GM12874 (cell line): Measurements from ENCODE around the gene PBOV1.

ENCODE experiments used
- TF ChIP-seq, protein P1 (sequence below): IDR thresholded peaks from 2 replicates; pipeline ENCODE4 v1.5.1; 2011; ENCODE audit warnings: low read depth, mild to moderate bottlenecking, control low read depth, low read length, moderate library complexity; ENCODE audit not compliant: insufficient read depth

Gene PBOV1

GRCh38 chr6:138194287-138194686, 24.0 kb downstream of the PBOV1 start:
- TF ChIP-seq, protein P1, sequence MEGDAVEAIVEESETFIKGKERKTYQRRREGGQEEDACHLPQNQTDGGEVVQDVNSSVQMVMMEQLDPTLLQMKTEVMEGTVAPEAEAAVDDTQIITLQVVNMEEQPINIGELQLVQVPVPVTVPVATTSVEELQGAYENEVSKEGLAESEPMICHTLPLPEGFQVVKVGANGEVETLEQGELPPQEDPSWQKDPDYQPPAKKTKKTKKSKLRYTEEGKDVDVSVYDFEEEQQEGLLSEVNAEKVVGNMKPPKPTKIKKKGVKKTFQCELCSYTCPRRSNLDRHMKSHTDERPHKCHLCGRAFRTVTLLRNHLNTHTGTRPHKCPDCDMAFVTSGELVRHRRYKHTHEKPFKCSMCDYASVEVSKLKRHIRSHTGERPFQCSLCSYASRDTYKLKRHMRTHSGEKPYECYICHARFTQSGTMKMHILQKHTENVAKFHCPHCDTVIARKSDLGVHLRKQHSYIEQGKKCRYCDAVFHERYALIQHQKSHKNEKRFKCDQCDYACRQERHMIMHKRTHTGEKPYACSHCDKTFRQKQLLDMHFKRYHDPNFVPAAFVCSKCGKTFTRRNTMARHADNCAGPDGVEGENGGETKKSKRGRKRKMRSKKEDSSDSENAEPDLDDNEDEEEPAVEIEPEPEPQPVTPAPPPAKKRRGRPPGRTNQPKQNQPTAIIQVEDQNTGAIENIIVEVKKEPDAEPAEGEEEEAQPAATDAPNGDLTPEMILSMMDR: no peak

- TF ChIP-seq, protein P1: no peak
These were observed 29.9 kb downstream of the PBOV1 start for GRCh38 chr6:138188278-138188941.

DNA sequence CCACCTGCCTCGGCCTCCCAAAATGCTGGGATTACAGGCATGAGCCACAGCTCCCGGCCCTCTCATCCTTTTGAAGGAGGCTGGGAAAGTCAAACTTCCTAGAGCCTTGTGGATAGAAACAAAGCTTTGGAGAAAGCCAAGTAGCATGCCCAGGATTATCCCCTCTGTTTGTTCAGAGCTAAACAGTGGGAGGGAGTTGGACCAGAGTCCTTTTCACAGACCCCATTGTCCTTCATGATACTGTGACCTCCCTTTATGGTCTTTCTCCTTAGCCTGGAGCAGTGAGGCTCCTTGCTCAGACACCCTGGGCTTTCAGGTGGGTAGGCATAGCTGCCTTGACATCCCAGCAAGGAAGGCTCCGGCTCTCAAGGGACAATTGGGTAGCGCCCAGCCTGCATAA, 31.1 kb downstream of the PBOV1 start:
- TF ChIP-seq, protein P1: no peak

GRCh38 chr6:138184230-138184629, 34.1 kb downstream of the PBOV1 start:
- TF ChIP-seq, protein P1: no peak

GRCh38 chr6:138183790-138184134, 34.5 kb downstream of the PBOV1 start:
- TF ChIP-seq, protein P1: no peak

DNA sequence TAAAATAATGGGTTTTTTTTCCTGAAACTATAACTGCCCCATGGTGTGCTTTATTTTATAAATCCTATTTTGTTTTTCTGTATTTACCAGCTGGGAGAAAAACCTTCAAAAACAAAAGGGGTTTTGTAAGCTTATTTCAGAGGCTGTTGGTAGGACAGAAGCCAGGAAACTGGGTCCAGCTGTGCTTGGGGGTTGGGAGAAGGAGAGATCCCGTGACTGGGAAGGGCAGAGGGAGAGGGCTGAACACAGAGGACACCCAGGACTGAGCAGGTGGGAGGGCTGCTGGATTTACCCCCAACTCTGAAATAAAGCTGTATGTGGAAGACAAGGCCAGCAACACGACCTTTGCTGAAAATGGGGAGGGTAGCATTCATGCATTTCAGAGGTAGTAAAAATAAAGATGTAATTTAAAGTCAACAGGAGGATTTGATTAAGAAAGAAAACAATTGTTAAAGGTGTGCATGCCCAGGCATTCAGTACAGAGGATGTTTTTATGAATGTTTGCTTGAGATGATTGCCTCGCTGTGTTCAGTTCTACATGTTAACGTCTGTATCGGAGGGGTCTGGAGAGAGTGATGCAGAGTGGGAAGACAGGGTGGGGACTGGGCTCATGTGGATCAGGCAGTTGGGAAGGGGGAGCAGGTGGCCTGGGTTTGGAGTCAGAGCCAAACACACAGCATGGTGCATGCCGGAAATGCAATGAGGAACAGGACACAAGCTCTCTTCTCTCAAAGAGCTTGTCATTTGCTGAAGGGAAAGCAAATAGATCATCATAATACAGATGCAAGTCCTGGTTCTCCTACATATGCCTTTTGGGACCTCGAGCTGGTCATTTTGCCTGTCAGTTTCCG, 35.1 kb downstream of the PBOV1 start:
- TF ChIP-seq, protein P1: no peak

GRCh38 chr6:138176652-138177232, 41.5 kb downstream of the PBOV1 start:
- TF ChIP-seq, protein P1: no peak
